Suppressor macrophage treated with lipopolysaccharide for 4 hours (primary cell): ENCODE results near the gene ANK2.

Experiments
- DNase-seq: peaks from one replicate; pipeline ENCODE4 v3.0.0-alpha.2; 2020

Gene ANK2

GRCh38 chr4:113355550-113356371 lies 306.3 kb downstream of the ANK2 start:
- peak; percentile 72 for DNase-seq

- DNase-seq: no peak
Measured at GRCh38 chr4:113356453-113356852, 307.0 kb downstream of the ANK2 start.

- no peak for DNase-seq
Measured at GRCh38 chr4:113358784-113359183, 309.3 kb downstream of the ANK2 start.

GRCh38 chr4:113365377-113365776 lies 315.9 kb downstream of the ANK2 start:
- no peak for DNase-seq

GRCh38 chr4:113368056-113368455 lies 318.6 kb downstream of the ANK2 start:
- DNase-seq: no peak

- no peak for DNase-seq
Measured at GRCh38 chr4:113371111-113371510, 321.7 kb downstream of the ANK2 start.

- no peak for DNase-seq
Measured at GRCh38 chr4:113375964-113376666, 326.7 kb downstream of the ANK2 start.

- DNase-seq: no peak
Measured at GRCh38 chr4:113378836-113379235, 329.4 kb downstream of the ANK2 start.

GRCh38 chr4:113382704-113383103 lies 333.3 kb downstream of the ANK2 start:
- DNase-seq: no peak

- DNase-seq: no peak
Measured at GRCh38 chr4:113383111-113383785, 333.8 kb downstream of the ANK2 start.

- no peak for DNase-seq
Measured at GRCh38 chr4:113384600-113384999, 335.1 kb downstream of the ANK2 start.

GRCh38 chr4:113385281-113385899 lies 335.9 kb downstream of the ANK2 start:
- no peak for DNase-seq

GRCh38 chr4:113389160-113389559 lies 339.7 kb downstream of the ANK2 start:
- DNase-seq: no peak

GRCh38 chr4:113390850-113391249 lies 341.4 kb downstream of the ANK2 start:
- no peak for DNase-seq

- no peak for DNase-seq
Measured at GRCh38 chr4:113394108-113394729, 344.8 kb downstream of the ANK2 start.

- DNase-seq: peak; percentile 89
Measured at GRCh38 chr4:113394730-113395530, 345.5 kb downstream of the ANK2 start.

- DNase-seq: no peak
Measured at GRCh38 chr4:113397114-113397701, 347.8 kb downstream of the ANK2 start.

- DNase-seq: no peak
Measured at GRCh38 chr4:113398441-113399143, 349.1 kb downstream of the ANK2 start.

- DNase-seq: no peak
Measured at GRCh38 chr4:113404167-113404571, 354.7 kb downstream of the ANK2 start.

- no peak for DNase-seq
Measured at GRCh38 chr4:113404841-113405240, 355.4 kb downstream of the ANK2 start.
